K562 (cell line): ENCODE measurements around the gene CTAGE1. TPM values are rescaled to one million over a fixed set of nuclear protein-coding genes. Genes with fewer than 3 reads are reported as not detected.

Experiments
- IRF9 ChIP-seq: fragments of 450-650 bp; IDR thresholded peaks from 2 replicates; pipeline ENCODE4 v1.6.1; 2016; ENCODE audit warnings: missing biosample characterization, missing genetic modification characterization
- KDM4B ChIP-seq, 2 experiments: fragments of 450-650 bp in 1 of 2; sonication (generic) in 1 of 2; IDR thresholded peaks; 2 replicates each; pipeline ENCODE4 v1.6.1; 2016 to 2017; ENCODE audit warnings: borderline replicate concordance in 2 of 2, antibody characterized with exemption in 1 of 2, low read depth in 1 of 2, mild to moderate bottlenecking in 1 of 2
- MYBL2 ChIP-seq, 2 experiments: fragments of 450-650 bp in 1 of 2; sonication (generic) in 1 of 2; formaldehyde crosslinking in 1 of 2; IDR thresholded peaks; 2 replicates each; pipeline versions ENCODE4 v1.6.1 to v1.8.1; 2017 to 2022; ENCODE audit warnings: borderline replicate concordance in 1 of 2, inconsistent platforms in 1 of 2, low read depth in 1 of 2, mild to moderate bottlenecking in 1 of 2, missing genetic modification reagents in 1 of 2, moderate library complexity in 1 of 2
- NFE2 ChIP-seq: IDR thresholded peaks from 2 replicates; pipeline ENCODE4 v1.6.1; 2014; ENCODE audit warnings: antibody characterized with exemption, low read depth
- NFXL1 ChIP-seq: fragments of 450-650 bp; formaldehyde crosslinking; IDR thresholded peaks from 2 replicates; pipeline ENCODE4 v1.4.0; 2021; ENCODE audit warnings: mild to moderate bottlenecking
- OTX1 ChIP-seq: fragments of 450-650 bp; formaldehyde crosslinking; IDR thresholded peaks from 2 replicates; pipeline ENCODE4 v1.4.0; 2022; ENCODE audit warnings: mild to moderate bottlenecking
- ZBTB5 ChIP-seq: fragments of 450-650 bp; IDR thresholded peaks from 2 replicates; pipeline ENCODE4 v1.6.1; 2017; ENCODE audit warnings: antibody characterized with exemption
- ZNF134 ChIP-seq: fragments of 250-450 bp; sonication (Bioruptor Pico); conservative IDR thresholded peaks from 2 replicates; pipeline ENCODE4 v1.4.0; 2020
- ZNF24 ChIP-seq: fragments of 450-650 bp; IDR thresholded peaks from 2 replicates; pipeline ENCODE4 v1.6.1; 2016
- ZNF609 ChIP-seq: sonication (generic); formaldehyde crosslinking; IDR thresholded peaks from 2 replicates; pipeline ENCODE4 v1.8.1; 2023; ENCODE audit warnings: missing genetic modification reagents, mild to moderate bottlenecking, borderline replicate concordance
- ZNF696 ChIP-seq: fragments of 250-450 bp; sonication (Bioruptor Pico); conservative IDR thresholded peaks from 2 replicates; pipeline ENCODE4 v1.4.0; 2020; ENCODE audit warnings: mild to moderate bottlenecking, moderate library complexity
- polyA plus RNA-seq, 8 experiments: library from polyadenylated mRNA; depleted of rRNA in 4 of 8; stranded (reverse) in 5 of 8; unstranded in 3 of 8; fragments of >200 nt; fragmentation: Nextera tagmentation in 2 of 8; fragmentation: Illumina TruSeq in 1 of 8; extraction: Ambion mirVana in 2 of 8; extraction: Trizol in 1 of 8; gene quantifications; 2 replicates each; pipeline versions ENCODE4 v1.2.1 to v1.2.3, GENCODE V29; 2011 to 2014; ENCODE audit warnings: inconsistent platforms in 1 of 8, missing spikeins in 1 of 8
- total RNA-seq, 7 experiments: library from RNA; depleted of rRNA in 6 of 7; stranded (reverse); fragments of >200 nt in 6 of 7; fragmentation: Illumina TruSeq in 2 of 7; extraction: Trizol in 2 of 7; gene quantifications; 2 replicates each; pipeline versions ENCODE4 v1.2.1 to v1.2.3, GENCODE V29; 2011 to 2021; ENCODE audit warnings: low replicate concordance in 1 of 7
- TF ChIP-seq, protein P1 (sequence below), 2 experiments: fragments of 450-650 bp; conservative IDR thresholded peaks; 2 replicates each; pipeline ENCODE4 v1.6.1; 2017; ENCODE audit warnings: mild to moderate bottlenecking in 2 of 2, moderate library complexity in 2 of 2
- TF ChIP-seq, protein P2 (sequence below): fragments of 200-400 bp; formaldehyde crosslinking; IDR thresholded peaks from 2 replicates; pipeline ENCODE4 v1.6.1; 2017; ENCODE audit warnings: mild to moderate bottlenecking, low read depth, low read length, moderate library complexity
- TF ChIP-seq, protein P3 (sequence below): conservative IDR thresholded peaks from 2 replicates; pipeline ENCODE4 v1.6.1; 2011; ENCODE audit warnings: low read depth, mild to moderate bottlenecking, low read length; ENCODE audit not compliant: control insufficient read depth

The CTAGE1 gene
- total and polyA plus RNA-seq, 9 of the 15 experiments (the other 6 are each of a cell fraction or from before 2014, with no cell fraction given) = not detected

DNA sequence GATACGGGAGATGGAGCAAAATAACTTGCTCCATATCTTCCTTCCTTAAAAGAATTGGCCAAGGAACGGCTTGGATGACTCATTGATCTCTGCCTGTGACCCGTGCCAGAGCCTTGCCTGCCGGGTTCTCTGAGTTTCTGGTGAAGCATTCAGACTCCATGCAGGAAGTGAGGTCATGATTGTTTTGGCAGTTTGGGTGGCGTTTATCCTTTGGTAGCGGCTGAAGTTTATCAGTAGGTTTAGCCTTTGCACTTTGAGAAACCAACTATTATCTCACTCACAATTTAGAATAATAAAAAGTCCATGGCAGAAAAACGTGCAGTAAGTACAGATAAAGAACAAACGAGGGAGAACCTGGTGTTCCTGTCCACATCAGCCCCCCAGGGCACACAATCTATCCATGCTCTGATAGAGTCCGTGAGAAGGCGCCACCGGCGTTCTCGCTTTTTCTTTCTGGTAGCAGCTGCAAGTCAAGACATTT, 15.0 kb upstream of the CTAGE1 start (continued):
- TF ChIP-seq ZNF609 (CRISPR knock-in tag) (no peak), IRF9 (tag) (no peak), ZNF696 (CRISPR knock-in tag) (no peak), NFE2 (no peak), ZNF24 (no peak), NFXL1 (CRISPR knock-in tag) (no peak), ZNF134 (CRISPR knock-in tag) (no peak), ZBTB5 (no peak), KDM4B (IDR thresholded peaks at IDR 0.05; ENCODE audit: borderline replicate concordance in 2 of 2, low read depth in 1 of 2) (no peak), MYBL2 (IDR thresholded peaks at IDR 0.05; ENCODE audit: low read depth) (no peak), MYBL2 (CRISPR knock-in tag; IDR thresholded peaks at IDR 0.05; ENCODE audit: borderline replicate concordance) (no peak), OTX1 (CRISPR knock-in tag) (no peak)
- TF ChIP-seq, protein P1, sequence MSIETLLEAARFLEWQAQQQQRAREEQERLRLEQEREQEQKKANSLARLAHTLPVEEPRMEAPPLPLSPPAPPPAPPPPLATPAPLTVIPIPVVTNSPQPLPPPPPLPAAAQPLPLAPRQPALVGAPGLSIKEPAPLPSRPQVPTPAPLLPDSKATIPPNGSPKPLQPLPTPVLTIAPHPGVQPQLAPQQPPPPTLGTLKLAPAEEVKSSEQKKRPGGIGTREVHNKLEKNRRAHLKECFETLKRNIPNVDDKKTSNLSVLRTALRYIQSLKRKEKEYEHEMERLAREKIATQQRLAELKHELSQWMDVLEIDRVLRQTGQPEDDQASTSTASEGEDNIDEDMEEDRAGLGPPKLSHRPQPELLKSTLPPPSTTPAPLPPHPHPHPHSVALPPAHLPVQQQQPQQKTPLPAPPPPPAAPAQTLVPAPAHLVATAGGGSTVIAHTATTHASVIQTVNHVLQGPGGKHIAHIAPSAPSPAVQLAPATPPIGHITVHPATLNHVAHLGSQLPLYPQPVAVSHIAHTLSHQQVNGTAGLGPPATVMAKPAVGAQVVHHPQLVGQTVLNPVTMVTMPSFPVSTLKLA (conservative IDR thresholded peaks at IDR 0.05) = peak in 1 of 2 experiments; percentile 37; a peak in 1 of 4 replicates
- TF ChIP-seq, protein P2, sequence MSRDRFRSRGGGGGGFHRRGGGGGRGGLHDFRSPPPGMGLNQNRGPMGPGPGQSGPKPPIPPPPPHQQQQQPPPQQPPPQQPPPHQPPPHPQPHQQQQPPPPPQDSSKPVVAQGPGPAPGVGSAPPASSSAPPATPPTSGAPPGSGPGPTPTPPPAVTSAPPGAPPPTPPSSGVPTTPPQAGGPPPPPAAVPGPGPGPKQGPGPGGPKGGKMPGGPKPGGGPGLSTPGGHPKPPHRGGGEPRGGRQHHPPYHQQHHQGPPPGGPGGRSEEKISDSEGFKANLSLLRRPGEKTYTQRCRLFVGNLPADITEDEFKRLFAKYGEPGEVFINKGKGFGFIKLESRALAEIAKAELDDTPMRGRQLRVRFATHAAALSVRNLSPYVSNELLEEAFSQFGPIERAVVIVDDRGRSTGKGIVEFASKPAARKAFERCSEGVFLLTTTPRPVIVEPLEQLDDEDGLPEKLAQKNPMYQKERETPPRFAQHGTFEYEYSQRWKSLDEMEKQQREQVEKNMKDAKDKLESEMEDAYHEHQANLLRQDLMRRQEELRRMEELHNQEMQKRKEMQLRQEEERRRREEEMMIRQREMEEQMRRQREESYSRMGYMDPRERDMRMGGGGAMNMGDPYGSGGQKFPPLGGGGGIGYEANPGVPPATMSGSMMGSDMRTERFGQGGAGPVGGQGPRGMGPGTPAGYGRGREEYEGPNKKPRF = no peak
- TF ChIP-seq, protein P3, sequence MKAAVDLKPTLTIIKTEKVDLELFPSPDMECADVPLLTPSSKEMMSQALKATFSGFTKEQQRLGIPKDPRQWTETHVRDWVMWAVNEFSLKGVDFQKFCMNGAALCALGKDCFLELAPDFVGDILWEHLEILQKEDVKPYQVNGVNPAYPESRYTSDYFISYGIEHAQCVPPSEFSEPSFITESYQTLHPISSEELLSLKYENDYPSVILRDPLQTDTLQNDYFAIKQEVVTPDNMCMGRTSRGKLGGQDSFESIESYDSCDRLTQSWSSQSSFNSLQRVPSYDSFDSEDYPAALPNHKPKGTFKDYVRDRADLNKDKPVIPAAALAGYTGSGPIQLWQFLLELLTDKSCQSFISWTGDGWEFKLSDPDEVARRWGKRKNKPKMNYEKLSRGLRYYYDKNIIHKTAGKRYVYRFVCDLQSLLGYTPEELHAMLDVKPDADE = no peak
